A549 (cell line): ENCODE measurements around the gene NEGR1. TPM values are rescaled to one million over a fixed set of nuclear protein-coding genes. Genes with fewer than 3 reads are reported as not detected.

Source experiments
- ATAC-seq, 2 experiments: fragments of 200-7000 bp in 1 of 2; fragments of >200 bp in 1 of 2; cut with Nextera tagmentation in 1 of 2; cut with Tn5 transposase in 1 of 2; 3 replicates each; pipeline versions ENCODE4 v1.8.0 to v1.9.1; 2018 to 2020; ENCODE audit warnings: mild to moderate bottlenecking in 1 of 2, moderate library complexity in 1 of 2
- CTCF ChIA-PET: fragments of 300-600 bp; sonication (Branson Sonifier 250); formaldehyde crosslinking; extraction: SDS; loops from one replicate; lab custom pipeline; 2021; ENCODE audit warnings: antibody characterized with exemption, inconsistent platforms; lab: Yijun Ruan, JAX
- POLR2A ChIA-PET: fragments of 350-600 bp; formaldehyde crosslinking; extraction: SDS; loops from one replicate; lab custom pipeline; 2021; ENCODE audit warnings: antibody characterized with exemption, inconsistent platforms; lab: Yijun Ruan, JAX
- DNase-seq, 2 experiments: peaks; one replicate each; pipeline versions ENCODE4 v3.0.0 to v3.0.0-alpha.2; 2011 to 2016; ENCODE audit warnings: low read depth in 1 of 2, low spot score in 1 of 2
- FAIRE-seq: peaks from 2 replicates; lab custom pipeline; 2011; peaks lifted over from hg19 to GRCh38; lab: Jason Lieb, UNC
- H3K27ac ChIP-seq, 2 experiments: fragments of >200 bp; sonication (Bioruptor Twin); formaldehyde crosslinking; 3 replicates each; pipeline ENCODE4 v1.5.1; 2016 to 2017
- H3K4me1 ChIP-seq: fragments of >200 bp; sonication (Bioruptor Twin); formaldehyde crosslinking; 3 replicates; pipeline ENCODE4 v1.6.1; 2016
- H3K4me2 ChIP-seq: fragments of >200 bp; sonication (Bioruptor Twin); formaldehyde crosslinking; 3 replicates; pipeline ENCODE4 v1.6.1; 2016
- H3K4me3 ChIP-seq: fragments of >200 bp; sonication (Bioruptor Twin); formaldehyde crosslinking; 3 replicates; pipeline ENCODE4 v1.5.1; 2016
- H3K9me3 ChIP-seq: fragments of >200 bp; sonication (Bioruptor Twin); formaldehyde crosslinking; 3 replicates; pipeline ENCODE4 v1.6.1; 2016
- BHLHE40 ChIP-seq: IDR thresholded peaks from 2 replicates; pipeline ENCODE4 v1.6.1; 2012; ENCODE audit warnings: low read depth, low read length, inconsistent platforms
- CBX2 ChIP-seq: fragments of 200-600 bp; sonication (generic); IDR thresholded peaks from 2 replicates; pipeline ENCODE4 v1.6.1; 2016; ENCODE audit warnings: low read depth, mild to moderate bottlenecking, borderline replicate concordance
- CBX8 ChIP-seq: fragments of 200-600 bp; sonication (generic); IDR thresholded peaks from 2 replicates; pipeline ENCODE4 v1.6.1; 2016
- CHD2 ChIP-seq: fragments of 150-350 bp; IDR thresholded peaks from 2 replicates; pipeline ENCODE4 v1.6.1; 2014; ENCODE audit warnings: low read length; ENCODE audit not compliant: partially characterized antibody
- FOSL2 ChIP-seq, 2 experiments: fragments of 450-650 bp in 1 of 2; fragments of >200 bp in 1 of 2; sonication (Bioruptor Twin) in 1 of 2; formaldehyde crosslinking; IDR thresholded peaks; 2 replicates each; pipeline versions ENCODE4 v1.5.0 to v1.6.1; 2016 to 2020; ENCODE audit warnings: mild to moderate bottlenecking in 1 of 2, moderate library complexity in 1 of 2
- FOXS1 ChIP-seq: fragments of 250-450 bp; sonication (Bioruptor Pico); IDR thresholded peaks from 2 replicates; pipeline ENCODE4 v1.5.0; 2020; ENCODE audit warnings: mild to moderate bottlenecking, moderate library complexity
- GATA3 ChIP-seq: IDR thresholded peaks from 2 replicates; pipeline ENCODE4 v1.6.1; 2012; ENCODE audit warnings: borderline replicate concordance
- HDAC2 ChIP-seq: fragments of 200-600 bp; sonication (generic); IDR thresholded peaks from 2 replicates; pipeline ENCODE4 v1.6.1; 2016
- HEYL ChIP-seq: fragments of 250-450 bp; sonication (Bioruptor Pico); IDR thresholded peaks from 2 replicates; pipeline ENCODE4 v1.8.0; 2021; ENCODE audit warnings: mild to moderate bottlenecking, moderate library complexity
- HOXB13 ChIP-seq: fragments of 250-450 bp; sonication (Bioruptor Pico); IDR thresholded peaks from 2 replicates; pipeline ENCODE4 v1.5.0; 2020; ENCODE audit warnings: low read depth, mild to moderate bottlenecking, moderate library complexity
- JUN ChIP-seq, 2 experiments: fragments of >200 bp; sonication (Bioruptor Twin); formaldehyde crosslinking; IDR thresholded peaks; 2 replicates in 1 of 2; 3 replicates in 1 of 2; pipeline ENCODE4 v1.6.1; 2016 to 2017
- MAZ ChIP-seq: fragments of 150-350 bp; IDR thresholded peaks from 2 replicates; pipeline ENCODE4 v1.6.1; 2014; ENCODE audit warnings: antibody characterized with exemption, low read depth, low read length, borderline replicate concordance
- NFE2L2 ChIP-seq: fragments of 150-350 bp; conservative IDR thresholded peaks from 2 replicates; pipeline ENCODE4 v1.6.1; 2014; ENCODE audit warnings: low read length
- PHF8 ChIP-seq: fragments of 200-600 bp; sonication (generic); IDR thresholded peaks from 2 replicates; pipeline ENCODE4 v1.6.1; 2016; ENCODE audit warnings: low read depth, mild to moderate bottlenecking, antibody characterized with exemption, moderate library complexity, borderline replicate concordance
- POLR2AphosphoS2 ChIP-seq: conservative IDR thresholded peaks from 2 replicates; pipeline ENCODE4 v1.6.1; 2012; ENCODE audit warnings: low read length, improper control_type of control experiment, inconsistent platforms
- SREBF2 ChIP-seq: fragments of 450-650 bp; IDR thresholded peaks from 2 replicates; pipeline ENCODE4 v1.6.1; 2014; ENCODE audit warnings: mild to moderate bottlenecking, moderate library complexity
- TP53 ChIP-seq: fragments of 250-450 bp; sonication (Bioruptor Pico); IDR thresholded peaks from 2 replicates; pipeline ENCODE4 v1.5.0; 2021; ENCODE audit warnings: mild to moderate bottlenecking, moderate library complexity
- ZC3H11A ChIP-seq: fragments of 450-650 bp; IDR thresholded peaks from 2 replicates; pipeline ENCODE4 v1.6.1; 2014; ENCODE audit warnings: antibody characterized with exemption, mild to moderate bottlenecking
- ZNF302 ChIP-seq: fragments of 250-450 bp; sonication (Bioruptor Pico); IDR thresholded peaks from 2 replicates; pipeline ENCODE4 v1.9.0; 2021; ENCODE audit warnings: inconsistent platforms, mild to moderate bottlenecking, moderate library complexity
- ZSCAN20 ChIP-seq: fragments of 250-450 bp; sonication (Bioruptor Pico); IDR thresholded peaks from 2 replicates; pipeline ENCODE4 v1.8.0; 2022; ENCODE audit warnings: mild to moderate bottlenecking, moderate library complexity
- WGBS: methylation state at CpG from one replicate; pipeline ENCODE4 v1.1.6; 2017; ENCODE audit errors: missing lambda C conversion rate; 5-methylcytosine and 5-hydroxymethylcytosine counted together
- polyA plus RNA-seq, 4 experiments: library from polyadenylated mRNA; depleted of rRNA in 3 of 4; stranded (reverse); fragments of >200 nt; fragmentation: RNase III in 1 of 4; extraction: RNeasy Plus Mini Kit Qiagen cat#74134 plus additional on column Dnase treatment in 1 of 4; gene quantifications; 2 replicates in 3 of 4; 3 replicates in 1 of 4; pipeline ENCODE4 v1.2.3, GENCODE V29; 2011 to 2017
- TF ChIP-seq, protein P1 (sequence below): IDR thresholded peaks from 2 replicates; pipeline ENCODE4 v1.6.1; 2012
- TF ChIP-seq, protein P2 (sequence below): IDR thresholded peaks from 2 replicates; pipeline ENCODE4 v1.6.1; 2012; ENCODE audit warnings: low read depth, borderline replicate concordance
- TF ChIP-seq, protein P3 (sequence below): fragments of 250-450 bp; sonication (Bioruptor Pico); IDR thresholded peaks from 2 replicates; pipeline ENCODE4 v1.5.0; 2021; ENCODE audit warnings: mild to moderate bottlenecking, moderate library complexity, borderline replicate concordance

NEGR1 gene
- polyA plus RNA-seq, 2 of the 4 experiments (the other 2 are of a cell fraction), result not detected

DNA sequence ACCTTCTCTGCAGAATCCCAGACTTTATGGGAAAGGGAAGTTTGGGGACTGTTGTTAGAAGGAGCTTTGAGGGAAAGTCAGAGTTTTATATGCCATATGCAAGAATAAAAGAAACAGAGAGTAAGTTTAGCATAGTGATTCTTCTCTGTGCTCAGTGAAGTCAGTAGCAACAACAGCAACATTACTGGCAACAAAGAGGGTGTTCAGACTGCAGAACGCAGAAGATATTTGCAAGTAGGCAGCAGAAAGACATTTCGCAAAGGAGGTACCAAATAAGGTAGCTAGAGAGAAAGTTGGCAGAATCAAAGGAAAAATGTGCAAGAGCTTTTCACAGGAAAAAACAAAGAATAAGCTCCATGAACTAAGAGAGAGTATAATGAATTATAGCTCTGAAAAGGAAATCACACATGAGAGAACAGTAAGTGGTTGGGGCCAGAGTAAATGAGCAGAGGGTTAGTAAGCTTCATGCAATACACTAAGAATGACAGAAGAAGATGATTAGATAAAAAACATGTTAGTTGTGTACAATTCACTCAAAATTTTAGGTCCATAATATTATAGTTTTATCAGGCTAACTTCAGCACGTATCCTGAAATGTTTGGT, 98.1 kb downstream of the NEGR1 start:
- ATAC-seq, result no peak
- no peak for FAIRE-seq
- POLR2A ChIA-PET, result no interaction called here
- no peak for DNase-seq
- no peak overlapping the region for H3K4me3 ChIP-seq
- H3K27ac ChIP-seq, result no peak overlapping the region
- CTCF ChIA-PET, result no interaction called here
- no peaks in the 10 kb centered on the region for H3K4me1 ChIP-seq
- H3K4me2 ChIP-seq, result no peak overlapping the region
- 25% methylated on average over 3 of the region's 3 CpGs for WGBS
- H3K9me3 ChIP-seq, result no peaks in the 10 kb centered on the region
- TF ChIP-seq SREBF2 (no peak), TP53 (CRISPR knock-in tag) (no peak), CBX8 (no peak), ZC3H11A (no peak), GATA3 (no peak), FOSL2 (IDR thresholded peaks at IDR 0.05) (no peak), FOSL2 (CRISPR knock-in tag; IDR thresholded peaks at IDR 0.05) (no peak), BHLHE40 (no peak), PHF8 (no peak), NFE2L2 (no peak)
- TF ChIP-seq, protein P1, sequence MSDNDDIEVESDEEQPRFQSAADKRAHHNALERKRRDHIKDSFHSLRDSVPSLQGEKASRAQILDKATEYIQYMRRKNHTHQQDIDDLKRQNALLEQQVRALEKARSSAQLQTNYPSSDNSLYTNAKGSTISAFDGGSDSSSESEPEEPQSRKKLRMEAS, result no peak
- TF ChIP-seq, protein P2, sequence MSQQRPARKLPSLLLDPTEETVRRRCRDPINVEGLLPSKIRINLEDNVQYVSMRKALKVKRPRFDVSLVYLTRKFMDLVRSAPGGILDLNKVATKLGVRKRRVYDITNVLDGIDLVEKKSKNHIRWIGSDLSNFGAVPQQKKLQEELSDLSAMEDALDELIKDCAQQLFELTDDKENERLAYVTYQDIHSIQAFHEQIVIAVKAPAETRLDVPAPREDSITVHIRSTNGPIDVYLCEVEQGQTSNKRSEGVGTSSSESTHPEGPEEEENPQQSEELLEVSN, result no peak
- TF ChIP-seq, all 56 proteins: peak for 0

DNA sequence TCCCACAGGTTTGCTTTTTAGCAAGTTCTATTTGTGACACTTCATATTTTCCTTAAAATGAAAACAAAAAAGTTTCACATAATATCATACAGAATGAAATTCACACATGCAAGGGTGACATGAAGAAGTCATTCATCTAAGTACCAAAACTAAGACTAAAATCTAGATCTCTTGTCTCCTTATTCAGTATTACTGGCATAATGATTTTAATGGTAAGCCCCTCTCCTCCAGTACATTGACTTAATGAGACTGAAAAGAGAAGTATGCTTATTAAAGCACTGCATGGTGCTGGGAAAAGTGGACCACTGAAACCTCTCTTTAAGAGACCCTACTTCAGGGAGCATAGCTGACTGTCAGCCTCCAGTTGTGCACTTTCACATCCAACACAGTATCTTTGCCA, 99.5 kb downstream of the NEGR1 start:
- Histone ChIP-seq H3K4me1 (no peaks in the 10 kb centered on the region), H3K9me3 (no peaks in the 10 kb centered on the region), H3K4me2 (no peak overlapping the region), H3K27ac (no peak overlapping the region), H3K4me3 (no peak overlapping the region)
- FAIRE-seq, result no peak
- DNase-seq, result no peak
- no peak for ATAC-seq
- TF ChIP-seq MAZ, result no peak
- TF ChIP-seq CBX2, result no peak
- TF ChIP-seq ZC3H11A, result no peak
- TF ChIP-seq, protein P3, sequence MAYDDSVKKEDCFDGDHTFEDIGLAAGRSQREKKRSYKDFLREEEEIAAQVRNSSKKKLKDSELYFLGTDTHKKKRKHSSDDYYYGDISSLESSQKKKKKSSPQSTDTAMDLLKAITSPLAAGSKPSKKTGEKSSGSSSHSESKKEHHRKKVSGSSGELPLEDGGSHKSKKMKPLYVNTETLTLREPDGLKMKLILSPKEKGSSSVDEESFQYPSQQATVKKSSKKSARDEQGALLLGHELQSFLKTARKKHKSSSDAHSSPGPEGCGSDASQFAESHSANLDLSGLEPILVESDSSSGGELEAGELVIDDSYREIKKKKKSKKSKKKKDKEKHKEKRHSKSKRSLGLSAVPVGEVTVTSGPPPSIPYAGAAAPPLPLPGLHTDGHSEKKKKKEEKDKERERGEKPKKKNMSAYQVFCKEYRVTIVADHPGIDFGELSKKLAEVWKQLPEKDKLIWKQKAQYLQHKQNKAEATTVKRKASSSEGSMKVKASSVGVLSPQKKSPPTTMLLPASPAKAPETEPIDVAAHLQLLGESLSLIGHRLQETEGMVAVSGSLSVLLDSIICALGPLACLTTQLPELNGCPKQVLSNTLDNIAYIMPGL, result no peak
- TF ChIP-seq HOXB13 (CRISPR knock-in tag), result no peak
- TF ChIP-seq HEYL (CRISPR knock-in tag), result no peak
- POLR2A ChIA-PET, result no interaction called here
- CTCF ChIA-PET, result no interaction called here

DNA sequence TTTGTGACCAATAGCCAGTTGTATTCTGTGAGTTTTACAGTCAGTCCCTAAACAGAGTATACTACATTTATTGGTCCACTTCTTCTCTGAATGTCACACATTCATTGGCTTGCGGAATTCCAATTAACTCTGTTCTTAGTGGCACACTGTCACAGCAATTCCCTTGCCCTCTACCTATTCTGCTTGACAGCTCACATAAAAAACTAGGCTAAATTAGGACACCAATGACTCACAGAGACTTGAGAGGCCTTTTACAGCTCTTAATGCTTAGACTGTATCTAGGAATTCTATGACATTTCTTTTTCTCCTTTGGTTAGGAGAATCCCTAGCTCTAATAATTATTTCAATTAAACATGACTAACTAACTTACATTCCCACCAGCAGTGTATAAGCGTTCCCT, 104.1 kb downstream of the NEGR1 start:
- CTCF ChIA-PET, result no interaction called here
- H3K4me2 ChIP-seq, result no peak overlapping the region
- H3K9me3 ChIP-seq, result no peaks in the 10 kb centered on the region
- WGBS, result 16% methylated on average over 2 of the region's 2 CpGs
- no peaks in the 10 kb centered on the region for H3K4me1 ChIP-seq
- ATAC-seq (no peak), FAIRE-seq (no peak)
- H3K27ac ChIP-seq, result no peak overlapping the region
- TF ChIP-seq CBX8, result no peak
- TF ChIP-seq, all 56 proteins: peak for 0
- H3K4me3 ChIP-seq, result no peak overlapping the region
- POLR2A ChIA-PET, result no interaction called here
- no peak for DNase-seq

DNA sequence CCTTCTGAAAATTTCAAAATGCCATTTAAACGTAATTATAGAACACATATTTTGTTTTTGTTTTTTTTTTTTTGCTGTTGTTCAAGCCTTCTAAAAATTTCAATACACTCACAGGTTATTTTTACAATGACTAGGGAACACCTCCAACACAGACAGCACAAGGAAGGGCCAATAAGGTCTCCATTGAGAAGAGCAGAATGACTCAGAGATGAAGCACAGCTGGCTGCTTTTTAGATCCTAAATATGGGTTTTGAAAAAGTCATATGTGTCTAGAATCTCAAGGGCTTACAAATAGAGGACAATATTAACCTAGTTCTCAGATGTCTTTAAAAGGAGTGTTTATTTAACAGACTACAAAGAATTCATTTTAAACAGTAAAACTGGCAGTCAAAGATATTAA, 104.6 kb downstream of the NEGR1 start:
- DNase-seq (no peak), FAIRE-seq (no peak), ATAC-seq (no peak)
- 0% methylated on average over 1 of the region's 1 CpG for WGBS
- no peak overlapping the region for H3K4me2 ChIP-seq
- H3K9me3 ChIP-seq, result no peaks in the 10 kb centered on the region
- H3K27ac ChIP-seq, result no peak overlapping the region
- ChIA-PET CTCF (no interaction called here), POLR2A (no interaction called here)
- H3K4me1 ChIP-seq, result no peaks in the 10 kb centered on the region
- no peak overlapping the region for H3K4me3 ChIP-seq
- TF ChIP-seq JUN (IDR thresholded peaks at IDR 0.05) (no peak), ZNF302 (no peak), HDAC2 (no peak), SREBF2 (no peak), POLR2AphosphoS2 (no peak), FOXS1 (CRISPR knock-in tag) (no peak), ZSCAN20 (CRISPR knock-in tag) (no peak), CHD2 (no peak)
